GM21447 (cell line): ENCODE data around the gene CAMKK2.
"Not testable (repeated sequence)": the region's sequence is repeated elsewhere in the genome, so short reads cannot be mapped to it uniquely, and the experiment has no call there.

ENCODE experiments used
- ATAC-seq: cut with Tn5 transposase; IDR thresholded peaks from one replicate; pipeline ENCODE4 v1.9.1; 2021; ENCODE audit not compliant: unreplicated experiment

Gene CAMKK2

DNA sequence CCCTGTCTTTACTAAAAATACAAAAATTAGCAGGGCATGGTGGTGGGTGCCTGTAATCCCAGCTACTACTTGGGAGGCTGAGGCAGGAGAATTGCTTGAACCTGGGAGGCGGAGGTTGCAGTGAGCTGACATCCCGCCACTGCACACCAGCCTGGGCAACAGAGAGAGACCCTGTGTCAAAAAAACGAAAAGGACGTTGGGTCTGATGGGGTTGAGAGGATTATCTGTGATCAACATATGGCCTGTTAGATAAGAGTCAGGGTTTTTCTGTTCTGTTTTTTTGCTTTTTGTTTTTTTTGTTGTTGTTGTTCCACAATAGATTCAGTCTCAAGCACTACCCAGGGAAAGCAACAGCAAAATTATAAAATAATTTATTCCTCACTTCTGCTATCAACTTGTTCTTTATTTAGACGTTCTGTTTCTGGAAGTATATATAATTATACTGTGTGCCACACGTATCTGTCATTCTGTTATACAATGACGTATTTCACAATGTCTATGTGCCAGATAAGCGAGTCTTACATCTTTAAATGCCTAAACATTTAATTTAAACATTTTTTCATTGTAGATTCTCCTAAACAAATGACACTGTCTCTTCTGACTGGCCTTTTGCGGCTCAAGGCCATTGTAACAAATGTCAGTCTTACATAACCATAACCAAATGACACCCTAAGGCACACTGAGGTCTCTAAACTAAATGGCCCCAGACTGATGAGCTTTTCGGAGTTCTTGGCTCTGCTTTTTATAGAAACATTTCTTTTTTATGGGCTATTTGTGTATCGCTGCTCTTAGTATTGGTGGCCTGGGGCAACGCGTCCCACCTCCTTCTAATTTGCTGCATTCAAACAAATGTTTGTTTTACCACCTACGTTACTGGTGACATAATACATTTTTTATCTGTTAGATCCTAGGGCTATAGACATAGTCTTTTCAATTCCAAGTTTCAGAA lies 93.8 kb downstream of the CAMKK2 start:
- ATAC-seq = no peak

- not testable (repeated sequence) for ATAC-seq
Observed at GRCh38 chr12:121201140-121201539, 95.4 kb downstream of the CAMKK2 start.

GRCh38 chr12:121198949-121199348 lies 97.6 kb downstream of the CAMKK2 start:
- ATAC-seq = no peak

DNA sequence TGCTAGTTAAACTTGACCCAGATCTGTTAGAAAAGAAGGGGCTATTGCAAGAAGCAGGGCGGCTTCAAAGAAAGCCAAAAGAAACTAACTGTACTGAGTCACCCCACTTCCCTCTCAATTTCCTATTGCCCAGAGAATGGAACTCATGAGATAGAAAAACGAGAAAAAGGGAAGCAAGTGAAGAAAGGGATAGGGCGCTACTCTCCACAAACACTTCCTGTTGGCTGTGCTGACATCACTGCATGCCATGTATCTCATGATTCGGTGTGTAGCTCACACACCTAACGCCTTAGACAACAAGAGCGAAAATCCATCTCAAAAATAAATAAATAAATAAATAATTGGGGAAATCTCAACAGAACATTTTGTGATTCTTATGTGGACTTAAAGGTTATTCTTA lies 99.6 kb downstream of the CAMKK2 start:
- no peak for ATAC-seq

DNA sequence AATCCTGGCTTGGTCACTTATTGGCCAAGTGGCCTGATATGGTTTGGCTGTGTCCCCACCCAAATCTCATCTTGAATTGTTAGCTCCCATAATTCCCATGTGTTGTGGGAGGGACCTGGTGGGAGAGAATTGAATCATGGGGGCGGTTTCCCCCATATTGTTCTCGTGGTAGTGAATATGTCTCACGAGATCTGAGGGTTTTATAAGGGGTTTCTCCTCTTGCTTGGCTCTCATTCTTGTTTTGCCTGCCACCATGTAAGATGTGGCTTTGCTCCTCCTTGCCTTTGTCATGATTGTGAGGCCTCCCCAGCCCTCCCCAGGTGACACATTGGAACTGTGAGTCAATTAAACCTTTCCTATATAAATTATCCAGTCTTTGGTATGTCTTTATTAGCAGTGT lies 105.4 kb downstream of the CAMKK2 start:
- ATAC-seq = no peak

DNA sequence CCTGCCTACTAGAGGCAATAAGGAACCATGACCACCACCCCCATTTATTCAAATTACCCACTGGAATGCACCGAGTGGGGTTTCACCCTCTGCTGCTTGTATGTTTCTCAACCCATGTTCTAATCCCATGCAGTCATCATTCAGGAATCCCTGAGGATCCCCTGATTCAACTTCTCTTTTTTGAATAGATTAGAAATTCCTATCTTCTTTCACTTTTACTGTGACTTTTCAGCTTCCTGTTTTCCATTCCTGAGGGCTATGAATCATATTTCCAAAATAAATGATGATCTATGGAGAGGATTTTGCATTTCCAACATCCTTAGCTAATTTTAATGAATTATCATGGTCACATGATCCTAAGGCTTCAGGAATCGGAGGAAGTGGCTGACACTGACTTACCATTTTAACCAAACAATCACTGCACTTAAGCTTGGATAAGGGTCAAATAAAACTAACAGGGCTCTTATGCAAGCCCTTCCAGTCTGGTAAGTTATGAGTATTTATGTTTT lies 105.9 kb downstream of the CAMKK2 start:
- ATAC-seq = no peak

GRCh38 chr12:121189619-121190155 lies 106.8 kb downstream of the CAMKK2 start:
- no peak for ATAC-seq

DNA sequence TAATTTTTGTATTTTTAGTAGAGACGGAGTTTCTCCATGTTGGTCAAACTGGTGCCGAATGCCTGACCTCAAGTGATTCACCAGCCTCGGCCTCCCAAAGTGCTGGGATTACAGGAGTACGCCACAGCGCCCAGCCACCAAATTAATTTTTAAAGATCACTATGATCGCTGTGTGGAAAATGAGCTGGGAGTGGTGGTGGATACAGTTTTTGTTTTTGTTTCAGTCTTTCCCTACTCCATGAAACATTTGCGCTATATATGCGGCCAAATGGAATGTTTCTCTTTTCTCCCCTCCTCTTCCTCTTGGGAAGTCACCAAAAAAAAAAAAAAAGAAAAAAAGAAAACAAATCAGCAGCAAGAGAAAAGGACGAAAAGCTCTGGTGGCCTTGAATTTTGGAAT lies 107.4 kb downstream of the CAMKK2 start:
- no peak for ATAC-seq

- ATAC-seq = no peak
Observed at GRCh38 chr12:121188227-121188626, 108.3 kb downstream of the CAMKK2 start.
